ENCODE data around the gene RYR3.

RYR3 gene

GRCh38 chr15:33292717-33293307 lies 18.0 kb upstream of the RYR3 start:
- H2AK5ac ChIP-seq (ENCODE audit: low read depth, low read length): no peak overlapping the region
- no peak overlapping the region for H3K23ac ChIP-seq (ENCODE audit: low read depth, low read length, poor library complexity)
- H2BK15ac ChIP-seq (ENCODE audit: low read length): no peak overlapping the region
- no peaks in the 10 kb centered on the region for H3K9me3 ChIP-seq (replicated peaks in 1 of 2; ENCODE audit: control insufficient read depth in 2 of 2, insufficient read depth in 1 of 2, low read depth in 1 of 2, low read length in 2 of 2)
- H3K36me3 ChIP-seq (replicated peaks in 1 of 2; ENCODE audit: control insufficient read depth in 2 of 2, insufficient read depth in 2 of 2, low read length in 2 of 2): no peaks in the 10 kb centered on the region
- peak; percentile 70 for DNase-seq (ENCODE audit: low spot score)
- H3K27me3 ChIP-seq (ENCODE audit: control insufficient read depth in 3 of 3, insufficient read depth in 3 of 3, low read depth in 1 of 3, low read length in 3 of 3): peaks cover 0 to 6% (median 0%) of the 10 kb centered on the region in 3 experiments
- WGBS, 2 donors (ENCODE audit: extremely low coverage in 2 of 2, insufficient read length in 2 of 2, insufficient replicate concordance in 1 of 2): no CpG with 5 or more reads among the region's 7 CpGs
- H2AFZ ChIP-seq (ENCODE audit: low read length): no peak overlapping the region
- no peak overlapping the region for H3K27ac ChIP-seq (replicated peaks; ENCODE audit: low read length)
- no peak overlapping the region for H2BK12ac ChIP-seq (ENCODE audit: low read length)
- no peak overlapping the region for H3K4ac ChIP-seq (ENCODE audit: low read length)
- H3K4me2 ChIP-seq (ENCODE audit: insufficient read depth, low read length, poor library complexity, severe bottlenecking): no peak overlapping the region
- no peak overlapping the region for H4K8ac ChIP-seq (ENCODE audit: low read depth, low read length)
- H2BK5ac ChIP-seq (ENCODE audit: low read length): no peak overlapping the region
- no peak overlapping the region for H4K91ac ChIP-seq (ENCODE audit: low read depth, low read length, poor library complexity)
- no peak overlapping the region for H3K18ac ChIP-seq (ENCODE audit: low read length)
- no peaks in the 10 kb centered on the region for H3K79me1 ChIP-seq (ENCODE audit: low read depth, low read length)
- no peak overlapping the region for H2BK120ac ChIP-seq (ENCODE audit: low read depth, low read length)
- H3K9ac ChIP-seq (ENCODE audit: low read depth, low read length, poor library complexity): no peak overlapping the region
- no peak overlapping the region for H3K14ac ChIP-seq (ENCODE audit: low read length)
- no peak overlapping the region for H3K4me3 ChIP-seq (ENCODE audit: low read length in 2 of 2)
- no peaks in the 10 kb centered on the region for H3K4me1 ChIP-seq (ENCODE audit: control insufficient read depth in 2 of 2, insufficient read depth in 1 of 2, low read depth in 1 of 2, low read length in 2 of 2)

- H3K79me1 ChIP-seq (ENCODE audit: low read depth, low read length): no peaks in the 10 kb centered on the region
- no CpG with 5 or more reads among the region's 19 CpGs for WGBS, 2 donors (ENCODE audit: extremely low coverage in 2 of 2, insufficient read length in 2 of 2, insufficient replicate concordance in 1 of 2)
- no peak overlapping the region for H3K14ac ChIP-seq (ENCODE audit: low read length)
- H3K18ac ChIP-seq (ENCODE audit: low read length): no peak overlapping the region
- no peak overlapping the region for H2AK5ac ChIP-seq (ENCODE audit: low read depth, low read length)
- no peak overlapping the region for H2BK120ac ChIP-seq (ENCODE audit: low read depth, low read length)
- H2BK5ac ChIP-seq (ENCODE audit: low read length): no peak overlapping the region
- no peak overlapping the region for H3K23ac ChIP-seq (ENCODE audit: low read depth, low read length, poor library complexity)
- H3K27ac ChIP-seq (replicated peaks; ENCODE audit: low read length): no peak overlapping the region
- no peaks in the 10 kb centered on the region for H3K9me3 ChIP-seq (replicated peaks in 1 of 2; ENCODE audit: control insufficient read depth in 2 of 2, insufficient read depth in 1 of 2, low read depth in 1 of 2, low read length in 2 of 2)
- peaks cover 0 to 5% (median 0%) of the 10 kb centered on the region in 3 experiments for H3K27me3 ChIP-seq (ENCODE audit: control insufficient read depth in 3 of 3, insufficient read depth in 3 of 3, low read depth in 1 of 3, low read length in 3 of 3)
- H2BK12ac ChIP-seq (ENCODE audit: low read length): no peak overlapping the region
- H3K4me1 ChIP-seq (ENCODE audit: control insufficient read depth in 2 of 2, insufficient read depth in 1 of 2, low read depth in 1 of 2, low read length in 2 of 2): no peaks in the 10 kb centered on the region
- H2BK15ac ChIP-seq (ENCODE audit: low read length): no peak overlapping the region
- no peak overlapping the region for H3K9ac ChIP-seq (ENCODE audit: low read depth, low read length, poor library complexity)
- no peak for DNase-seq (ENCODE audit: low spot score)
- no peak overlapping the region for H4K8ac ChIP-seq (ENCODE audit: low read depth, low read length)
- no peak overlapping the region for H3K4me2 ChIP-seq (ENCODE audit: insufficient read depth, low read length, poor library complexity, severe bottlenecking)
- no peak overlapping the region for H4K91ac ChIP-seq (ENCODE audit: low read depth, low read length, poor library complexity)
- no peak overlapping the region for H3K4ac ChIP-seq (ENCODE audit: low read length)
- H3K4me3 ChIP-seq (ENCODE audit: low read length in 2 of 2): no peak overlapping the region
- no peaks in the 10 kb centered on the region for H3K36me3 ChIP-seq (replicated peaks in 1 of 2; ENCODE audit: control insufficient read depth in 2 of 2, insufficient read depth in 2 of 2, low read length in 2 of 2)
- no peak overlapping the region for H2AFZ ChIP-seq (ENCODE audit: low read length)
Measured at GRCh38 chr15:33293713-33294334, 16.9 kb upstream of the RYR3 start.

- Histone ChIP-seq H3K9ac (ENCODE audit: low read depth, low read length, poor library complexity) (no peak overlapping the region), H3K23ac (ENCODE audit: low read depth, low read length, poor library complexity) (no peak overlapping the region), H3K36me3 (replicated peaks in 1 of 2; ENCODE audit: control insufficient read depth in 2 of 2, insufficient read depth in 2 of 2, low read length in 2 of 2) (no peaks in the 10 kb centered on the region), H3K79me1 (ENCODE audit: low read depth, low read length) (no peaks in the 10 kb centered on the region), H4K8ac (ENCODE audit: low read depth, low read length) (no peak overlapping the region), H3K14ac (ENCODE audit: low read length) (no peak overlapping the region), H4K91ac (ENCODE audit: low read depth, low read length, poor library complexity) (no peak overlapping the region), H2BK120ac (ENCODE audit: low read depth, low read length) (no peak overlapping the region), H3K4me1 (ENCODE audit: control insufficient read depth in 2 of 2, insufficient read depth in 1 of 2, low read depth in 1 of 2, low read length in 2 of 2) (no peaks in the 10 kb centered on the region), H3K4ac (ENCODE audit: low read length) (no peak overlapping the region), H3K27me3 (ENCODE audit: control insufficient read depth in 3 of 3, insufficient read depth in 3 of 3, low read depth in 1 of 3, low read length in 3 of 3) (no peaks in the 10 kb centered on the region), H2BK5ac (ENCODE audit: low read length) (no peak overlapping the region), H2AFZ (ENCODE audit: low read length) (no peak overlapping the region), H3K4me2 (ENCODE audit: insufficient read depth, low read length, poor library complexity, severe bottlenecking) (no peak overlapping the region), H3K27ac (replicated peaks; ENCODE audit: low read length) (no peak overlapping the region), H2BK12ac (ENCODE audit: low read length) (no peak overlapping the region), H3K4me3 (ENCODE audit: low read length in 2 of 2) (no peak overlapping the region), H2AK5ac (ENCODE audit: low read depth, low read length) (no peak overlapping the region), H3K9me3 (replicated peaks in 1 of 2; ENCODE audit: control insufficient read depth in 2 of 2, insufficient read depth in 1 of 2, low read depth in 1 of 2, low read length in 2 of 2) (no peaks in the 10 kb centered on the region), H3K18ac (ENCODE audit: low read length) (no peak overlapping the region), H2BK15ac (ENCODE audit: low read length) (no peak overlapping the region)
- no peak for DNase-seq (ENCODE audit: low spot score)
Measured at GRCh38 chr15:33296050-33296449, 14.7 kb upstream of the RYR3 start.

- Histone ChIP-seq H3K4me1 (ENCODE audit: control insufficient read depth in 2 of 2, insufficient read depth in 1 of 2, low read depth in 1 of 2, low read length in 2 of 2) (no peaks in the 10 kb centered on the region), H3K23ac (ENCODE audit: low read depth, low read length, poor library complexity) (no peak overlapping the region), H2BK120ac (ENCODE audit: low read depth, low read length) (no peak overlapping the region), H3K18ac (ENCODE audit: low read length) (no peak overlapping the region), H3K27ac (replicated peaks; ENCODE audit: low read length) (no peak overlapping the region), H2AK5ac (ENCODE audit: low read depth, low read length) (no peak overlapping the region), H4K8ac (ENCODE audit: low read depth, low read length) (no peak overlapping the region), H3K4me3 (ENCODE audit: low read length in 2 of 2) (no peak overlapping the region), H2BK12ac (ENCODE audit: low read length) (no peak overlapping the region), H3K27me3 (ENCODE audit: control insufficient read depth in 3 of 3, insufficient read depth in 3 of 3, low read depth in 1 of 3, low read length in 3 of 3) (no peaks in the 10 kb centered on the region), H3K9me3 (replicated peaks in 1 of 2; ENCODE audit: control insufficient read depth in 2 of 2, insufficient read depth in 1 of 2, low read depth in 1 of 2, low read length in 2 of 2) (no peaks in the 10 kb centered on the region), H4K91ac (ENCODE audit: low read depth, low read length, poor library complexity) (no peak overlapping the region), H3K36me3 (replicated peaks in 1 of 2; ENCODE audit: control insufficient read depth in 2 of 2, insufficient read depth in 2 of 2, low read length in 2 of 2) (no peaks in the 10 kb centered on the region), H2BK15ac (ENCODE audit: low read length) (no peak overlapping the region), H2BK5ac (ENCODE audit: low read length) (no peak overlapping the region), H3K4ac (ENCODE audit: low read length) (no peak overlapping the region), H3K79me1 (ENCODE audit: low read depth, low read length) (no peaks in the 10 kb centered on the region), H2AFZ (ENCODE audit: low read length) (no peak overlapping the region), H3K9ac (ENCODE audit: low read depth, low read length, poor library complexity) (no peak overlapping the region), H3K14ac (ENCODE audit: low read length) (no peak overlapping the region), H3K4me2 (ENCODE audit: insufficient read depth, low read length, poor library complexity, severe bottlenecking) (no peak overlapping the region)
- no peak for DNase-seq (ENCODE audit: low spot score)
- WGBS, 2 donors (ENCODE audit: extremely low coverage in 2 of 2, insufficient read length in 2 of 2, insufficient replicate concordance in 1 of 2): no CpG with 5 or more reads among the region's 2 CpGs
Measured at GRCh38 chr15:33296856-33297255, 13.9 kb upstream of the RYR3 start.

Measured in neuronal stem cell (in vitro differentiated cells).